GM19099 (cell line): ENCODE data around the gene SH3GL3.

ENCODE experiments used
- POLR2A ChIP-seq: IDR thresholded peaks from 3 replicates; pipeline ENCODE4 v1.6.1; 2011; ENCODE audit warnings: low read depth; ENCODE audit not compliant: insufficient read length; ENCODE audit errors: extremely low read depth

Gene SH3GL3

GRCh38 chr15:83610901-83611685 is 164.0 kb downstream of the SH3GL3 start:
- no peak for TF ChIP-seq POLR2A

GRCh38 chr15:83612226-83612625 is 165.1 kb downstream of the SH3GL3 start:
- no peak for TF ChIP-seq POLR2A

- TF ChIP-seq POLR2A = no peak
These were observed 165.9 kb downstream of the SH3GL3 start for GRCh38 chr15:83612898-83613635.

GRCh38 chr15:83613714-83614113 is 166.6 kb downstream of the SH3GL3 start:
- TF ChIP-seq POLR2A = no peak

- no peak for TF ChIP-seq POLR2A
These were observed 169.7 kb downstream of the SH3GL3 start for GRCh38 chr15:83616840-83617239.

GRCh38 chr15:83626171-83626802 is 179.1 kb downstream of the SH3GL3 start:
- no peak for TF ChIP-seq POLR2A

GRCh38 chr15:83631534-83631933 is 184.4 kb downstream of the SH3GL3 start:
- TF ChIP-seq POLR2A = no peak

- no peak for TF ChIP-seq POLR2A
These were observed 196.1 kb downstream of the SH3GL3 start for GRCh38 chr15:83643201-83643600.

GRCh38 chr15:83644439-83644838 is 197.3 kb downstream of the SH3GL3 start:
- no peak for TF ChIP-seq POLR2A

GRCh38 chr15:83650831-83651230 is 203.7 kb downstream of the SH3GL3 start:
- TF ChIP-seq POLR2A = no peak

GRCh38 chr15:83651541-83651940 is 204.4 kb downstream of the SH3GL3 start:
- no peak for TF ChIP-seq POLR2A

- no peak for TF ChIP-seq POLR2A
These were observed 205.6 kb downstream of the SH3GL3 start for GRCh38 chr15:83652626-83653204.

- no peak for TF ChIP-seq POLR2A
These were observed 206.1 kb downstream of the SH3GL3 start for GRCh38 chr15:83653288-83653638.

GRCh38 chr15:83653639-83654378 is 206.7 kb downstream of the SH3GL3 start, which contains the start of gene ADAMTSL3:
TSS of gene ADAMTSL3 (plus strand) at chr15:83654123. CDS start at chr15:83655762, 1,639 bp downstream.
- TF ChIP-seq POLR2A = no peak
